ENCODE results near the gene DHX57. TPM values are rescaled to one million over a fixed set of nuclear protein-coding genes. Genes with fewer than 3 reads are reported as not detected.
"Not testable (repeated sequence)": the region's sequence is repeated elsewhere in the genome, so short reads cannot be mapped to it uniquely, and the experiment has no call there.

DHX57 gene
- total RNA-seq, 1 donor from 2014 or later = 27.0 TPM

GRCh38 chr2:38806733-38807059 is 69.0 kb downstream of the DHX57 start:
- H3K27ac Mint-ChIP-seq (ENCODE audit: unreplicated experiment) = no peak overlapping the region
- H3K4me3 Mint-ChIP-seq (ENCODE audit: unreplicated experiment) = no peak overlapping the region
- no peaks in the 10 kb centered on the region for H3K4me1 Mint-ChIP-seq (ENCODE audit: unreplicated experiment)
- TF ChIP-seq CTCF (IDR thresholded peaks at IDR 0.05; ENCODE audit: unreplicated experiment) = no peak
- no peaks in the 10 kb centered on the region for H3K9me3 Mint-ChIP-seq (ENCODE audit: unreplicated experiment)
- H3K27me3 Mint-ChIP-seq (ENCODE audit: unreplicated experiment) = no peaks in the 10 kb centered on the region
- DNase-seq (ENCODE audit: low spot score) = no peak
- H3K36me3 Mint-ChIP-seq (ENCODE audit: low read depth, unreplicated experiment) = peaks cover 15% of the 10 kb centered on the region

GRCh38 chr2:38806015-38806732 is 69.6 kb downstream of the DHX57 start:
- Mint-ChIP-seq H3K4me1 (ENCODE audit: unreplicated experiment) (no peaks in the 10 kb centered on the region), H3K27me3 (ENCODE audit: unreplicated experiment) (no peaks in the 10 kb centered on the region), H3K4me3 (ENCODE audit: unreplicated experiment) (no peak overlapping the region), H3K36me3 (ENCODE audit: low read depth, unreplicated experiment) (peaks cover 10% of the 10 kb centered on the region), H3K27ac (ENCODE audit: unreplicated experiment) (no peak overlapping the region), H3K9me3 (ENCODE audit: unreplicated experiment) (no peaks in the 10 kb centered on the region)
- no peak for TF ChIP-seq CTCF (IDR thresholded peaks at IDR 0.05; ENCODE audit: unreplicated experiment)
- DNase-seq (ENCODE audit: low spot score) = no peak

- Mint-ChIP-seq H3K9me3 (ENCODE audit: unreplicated experiment) (no peaks in the 10 kb centered on the region), H3K27me3 (ENCODE audit: unreplicated experiment) (no peaks in the 10 kb centered on the region), H3K4me3 (ENCODE audit: unreplicated experiment) (no peak overlapping the region), H3K4me1 (ENCODE audit: unreplicated experiment) (no peaks in the 10 kb centered on the region), H3K36me3 (ENCODE audit: low read depth, unreplicated experiment) (peaks cover 4% of the 10 kb centered on the region), H3K27ac (ENCODE audit: unreplicated experiment) (no peak overlapping the region)
- TF ChIP-seq CTCF (IDR thresholded peaks at IDR 0.05; ENCODE audit: unreplicated experiment) = no peak
- DNase-seq (ENCODE audit: low spot score) = no peak
These were observed 77.8 kb downstream of the DHX57 start for GRCh38 chr2:38797953-38798352.

- Mint-ChIP-seq H3K27me3 (ENCODE audit: unreplicated experiment) (no peaks in the 10 kb centered on the region), H3K9me3 (ENCODE audit: unreplicated experiment) (no peaks in the 10 kb centered on the region), H3K27ac (ENCODE audit: unreplicated experiment) (no peak overlapping the region), H3K4me1 (ENCODE audit: unreplicated experiment) (no peaks in the 10 kb centered on the region), H3K36me3 (ENCODE audit: low read depth, unreplicated experiment) (no peaks in the 10 kb centered on the region), H3K4me3 (ENCODE audit: unreplicated experiment) (no peak overlapping the region)
- no peak for TF ChIP-seq CTCF (IDR thresholded peaks at IDR 0.05; ENCODE audit: unreplicated experiment)
- no peak for DNase-seq (ENCODE audit: low spot score)
These were observed 78.5 kb downstream of the DHX57 start for GRCh38 chr2:38797250-38797676.

GRCh38 chr2:38795016-38795415 is 80.7 kb downstream of the DHX57 start:
- not testable (repeated sequence) for H3K27ac Mint-ChIP-seq (ENCODE audit: unreplicated experiment); DNase-seq (ENCODE audit: low spot score); H3K36me3 Mint-ChIP-seq (ENCODE audit: low read depth, unreplicated experiment); H3K27me3 Mint-ChIP-seq (ENCODE audit: unreplicated experiment); H3K9me3 Mint-ChIP-seq (ENCODE audit: unreplicated experiment); H3K4me1 Mint-ChIP-seq (ENCODE audit: unreplicated experiment); H3K4me3 Mint-ChIP-seq (ENCODE audit: unreplicated experiment)

Measured in endothelial cell (in vitro differentiated cells).